ENCODE data around the gene KRTAP12-1. TPM values are rescaled to one million over a fixed set of nuclear protein-coding genes. Genes with fewer than 3 reads are reported as not detected.

KRTAP12-1 gene
- total and polyA plus RNA-seq, 3 donors from 2014 or later: not detected

DNA sequence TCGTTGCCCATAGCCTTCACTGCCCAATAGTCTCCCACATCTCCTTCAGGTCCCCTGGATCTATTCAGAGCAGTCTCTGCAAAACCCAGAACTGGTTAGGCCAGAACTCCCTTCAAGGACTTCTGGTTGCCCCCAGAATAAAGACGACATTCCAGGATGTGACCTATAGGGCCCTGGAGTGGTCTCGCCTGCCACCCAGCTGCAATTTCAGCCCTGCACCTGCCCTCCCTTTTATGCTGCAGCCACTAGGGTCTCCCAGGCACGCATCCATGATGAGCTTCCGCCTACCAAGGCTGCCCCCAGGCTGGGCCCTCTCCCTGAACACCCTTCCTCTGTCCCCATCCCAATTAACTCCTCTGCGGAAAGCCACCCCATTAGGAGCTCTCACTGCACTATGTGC is 36.6 kb upstream of the KRTAP12-1 start:
- intact Hi-C loops (cut with DNase I; ENCODE audit: low total_unique reads): no loop called here
- Histone ChIP-seq H3K4me1 (peaks cover 7% of the 10 kb centered on the region), H3K27me3 (no peaks in the 10 kb centered on the region), H3K27ac (no peak overlapping the region), H3K9me3 (no peaks in the 10 kb centered on the region), H3K4me3 (no peak overlapping the region), H3K36me3 (ENCODE audit: low read depth, missing control alignments) (no peaks in the 10 kb centered on the region)
- TF ChIP-seq CTCF (IDR thresholded peaks at IDR 0.05) (no peak), POLR2A (IDR thresholded peaks at IDR 0.05) (no peak)
- 71 to 75% methylated on average over 5 to 6 of the region's 6 CpGs for WGBS, 2 donors
- no peak for DNase-seq

GRCh38 chr21:44718093-44718492 is 36.1 kb upstream of the KRTAP12-1 start:
- 30 to 51% methylated on average over 2 of the region's 2 CpGs for WGBS, 2 donors

DNA sequence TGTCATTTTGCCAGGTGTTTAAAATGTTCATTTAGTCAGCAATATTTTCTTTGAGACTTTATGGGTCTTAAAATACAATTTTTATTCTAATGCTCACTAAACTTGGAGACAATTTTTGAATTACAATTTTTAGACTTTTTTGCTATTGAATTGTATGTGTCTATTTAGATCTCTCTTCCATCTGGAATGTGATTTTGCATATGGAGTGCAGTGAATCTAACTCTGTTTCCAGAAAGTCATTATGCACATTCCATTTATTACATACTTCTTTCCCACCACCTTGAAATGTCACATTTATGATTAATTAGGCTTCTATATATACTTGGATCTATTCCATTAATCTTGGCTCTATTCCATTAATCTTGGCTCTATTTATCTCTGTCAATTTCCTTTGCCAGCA is 35.0 kb upstream of the KRTAP12-1 start:
- Histone ChIP-seq H3K4me1 (no peaks in the 10 kb centered on the region), H3K36me3 (ENCODE audit: low read depth, missing control alignments) (no peaks in the 10 kb centered on the region), H3K4me3 (no peak overlapping the region), H3K27ac (no peak overlapping the region), H3K9me3 (no peaks in the 10 kb centered on the region), H3K27me3 (no peaks in the 10 kb centered on the region)
- DNase-seq: no peak
- intact Hi-C loops (cut with DNase I; ENCODE audit: low total_unique reads): no loop called here
- TF ChIP-seq POLR2A (IDR thresholded peaks at IDR 0.05): no peak
- no peak for TF ChIP-seq CTCF (IDR thresholded peaks at IDR 0.05)

More at GRCh38 chr21:44718093-44718492, 36.1 kb upstream of the KRTAP12-1 start:
- H3K27ac ChIP-seq: no peak overlapping the region
- H3K27me3 ChIP-seq: no peaks in the 10 kb centered on the region
- peaks cover 4% of the 10 kb centered on the region for H3K4me1 ChIP-seq
- intact Hi-C loops (cut with DNase I; ENCODE audit: low total_unique reads): no loop called here
- TF ChIP-seq CTCF (IDR thresholded peaks at IDR 0.05) (no peak), POLR2A (IDR thresholded peaks at IDR 0.05) (no peak)
- no peak overlapping the region for H3K4me3 ChIP-seq
- no peaks in the 10 kb centered on the region for H3K9me3 ChIP-seq
- H3K36me3 ChIP-seq (ENCODE audit: low read depth, missing control alignments): no peaks in the 10 kb centered on the region
- no peak for DNase-seq

- no peaks in the 10 kb centered on the region for H3K27me3 ChIP-seq
- intact Hi-C loops (cut with DNase I; ENCODE audit: low total_unique reads): no loop called here
- no peak for DNase-seq
- no peak overlapping the region for H3K27ac ChIP-seq
- no peak overlapping the region for H3K4me3 ChIP-seq
- peaks cover 5% of the 10 kb centered on the region for H3K4me1 ChIP-seq
- H3K36me3 ChIP-seq (ENCODE audit: low read depth, missing control alignments): no peaks in the 10 kb centered on the region
- no peaks in the 10 kb centered on the region for H3K9me3 ChIP-seq
- no peak for TF ChIP-seq CTCF (IDR thresholded peaks at IDR 0.05)
- TF ChIP-seq POLR2A (IDR thresholded peaks at IDR 0.05): no peak
- 26 to 44% methylated on average over 8 of the region's 8 CpGs for WGBS, 2 donors
Measured at GRCh38 chr21:44714905-44715304, 32.9 kb upstream of the KRTAP12-1 start.

DNA sequence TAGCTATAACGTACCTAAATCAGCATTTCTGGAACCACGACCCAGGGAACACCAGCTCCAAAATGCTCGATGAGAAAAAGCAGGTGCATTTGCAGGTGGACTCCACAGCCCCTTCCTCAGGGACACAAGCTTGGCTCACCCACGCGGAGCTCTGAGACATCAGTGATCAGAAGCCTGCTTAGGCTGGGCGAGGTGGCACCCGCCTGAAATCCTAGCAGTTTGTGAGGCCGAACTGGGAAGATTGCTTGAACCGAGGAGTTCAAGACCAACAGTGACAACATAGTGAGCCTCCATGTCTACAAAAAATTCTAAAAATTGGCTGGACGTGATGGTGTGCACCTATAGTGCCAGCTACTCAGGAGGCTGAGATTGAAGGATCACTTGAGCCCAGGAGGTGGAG is 31.9 kb upstream of the KRTAP12-1 start:
- Histone ChIP-seq H3K4me3 (no peak overlapping the region), H3K27me3 (no peaks in the 10 kb centered on the region), H3K27ac (no peak overlapping the region), H3K9me3 (no peaks in the 10 kb centered on the region), H3K4me1 (peaks cover 13% of the 10 kb centered on the region), H3K36me3 (ENCODE audit: low read depth, missing control alignments) (no peaks in the 10 kb centered on the region)
- intact Hi-C loops (cut with DNase I; ENCODE audit: low total_unique reads): no loop called here
- no peak for TF ChIP-seq POLR2A (IDR thresholded peaks at IDR 0.05)
- TF ChIP-seq CTCF (IDR thresholded peaks at IDR 0.05): no peak
- peak; percentile 4 for DNase-seq
- 91 to 92% methylated on average over 8 to 10 of the region's 10 CpGs for WGBS, 2 donors

Data from testis (tissue), 3 donors.